Stimulated activated CD8-positive, alpha-beta memory T cell treated with anti-CD3 and anti-CD28 coated beads, Interleukin-4, amount 100 ng/mL, for 4 hours (primary cell): ENCODE results near the gene CASP4.

Experiments
- DNase-seq, 2 donors: peaks; one replicate each; pipeline ENCODE4 v3.0.0-alpha.2; 2020; ENCODE audit warnings: low read depth in 2 of 2, low spot score in 1 of 2

Gene CASP4

DNA sequence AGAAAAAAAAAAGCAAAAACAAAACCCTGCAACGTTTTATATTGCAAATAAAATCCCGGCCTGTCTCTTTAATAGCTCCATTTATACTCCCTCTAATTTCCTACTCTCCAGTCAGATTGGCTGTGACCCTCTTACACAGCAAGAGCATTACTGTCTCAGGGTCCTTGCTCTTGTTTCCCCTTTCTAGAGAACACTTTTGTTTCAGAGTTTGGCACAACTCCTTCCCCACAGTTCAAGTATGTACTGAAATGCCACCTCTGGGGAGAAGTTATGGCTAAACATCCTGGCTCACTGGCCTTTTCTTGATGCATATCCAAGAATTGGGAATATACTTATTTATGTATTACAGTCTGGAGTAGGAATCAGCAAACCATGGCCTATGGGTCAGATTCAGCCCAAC, 72.7 kb downstream of the CASP4 start:
- DNase-seq = no peak

- no peak for DNase-seq
These were observed 74.5 kb downstream of the CASP4 start for GRCh38 chr11:104893876-104894275.
